ENCODE results near the gene EBPL. TPM values are rescaled to one million over a fixed set of nuclear protein-coding genes. Genes with fewer than 3 reads are reported as not detected.

EBPL gene
- total RNA-seq, 5 donors from 2014 or later (not counting 1 experiment from before 2014, with no cell fraction given): 15.7 to 32.3 (median 22.7) TPM

- ATAC-seq (replicated peaks in 1 of 4): no peak
- peaks cover 5 to 18% (median 7%) of the 10 kb centered on the region in 3 donors for H3K4me1 Mint-ChIP-seq
- no peaks in the 10 kb centered on the region for H3K9me3 Mint-ChIP-seq
Observed at GRCh38 chr13:49678191-49678914, 12.9 kb downstream of the EBPL start.

GRCh38 chr13:49676581-49677298, 14.5 kb downstream of the EBPL start:
- ChIA-PET CTCF (interaction anchor here in 1 of 2 donors (0.5 to 0.6 kb wide), 2 partner anchors 165 to 1275 kb away, joined by 3 to 4 read pairs; no protein-coding TSS in a partner anchor), POLR2A (no interaction called here)
- DNase-seq: no peak
- Mint-ChIP-seq H3K27me3 (no peaks in the 10 kb centered on the region), H3K27ac (no peak overlapping the region), H3K4me3 (no peak overlapping the region), H3K9me3 (no peaks in the 10 kb centered on the region), H3K4me1 (peaks cover 0 to 10% (median 7%) of the 10 kb centered on the region in 3 donors), H3K36me3 (peaks cover 18% of the 10 kb centered on the region)
- Histone ChIP-seq H3K9me3 (no peaks in the 10 kb centered on the region), H3K4me1 (ENCODE audit: control insufficient read depth in 1 of 2, extremely low read depth in 1 of 2, insufficient read depth in 2 of 2, low read length in 2 of 2) (no peaks in the 10 kb centered on the region), H3K27me3 (replicated peaks in 1 of 2; ENCODE audit: control insufficient read depth in 2 of 2, extremely low read depth in 1 of 2, insufficient read depth in 2 of 2, low read length in 1 of 2) (no peaks in the 10 kb centered on the region), H3K27ac (ENCODE audit: low read length) (no peak overlapping the region), H3K4me3 (ENCODE audit: control insufficient read depth in 1 of 2, extremely low read depth in 1 of 2, low read length in 1 of 2) (no peak overlapping the region), H3K36me3 (ENCODE audit: control insufficient read depth in 2 of 2, extremely low read depth in 1 of 2, insufficient read depth in 1 of 2, low read length in 1 of 2) (peaks cover 0 to 2% of the 10 kb centered on the region in 2 donors)
- no peak for ATAC-seq (replicated peaks in 1 of 4)
- no CpG with 5 or more reads among the region's 6 CpGs for WGBS (ENCODE audit: insufficient coverage)

More at GRCh38 chr13:49678191-49678914, 12.9 kb downstream of the EBPL start:
- Histone ChIP-seq H3K36me3 (ENCODE audit: control insufficient read depth in 2 of 2, extremely low read depth in 1 of 2, insufficient read depth in 1 of 2, low read length in 1 of 2) (peaks cover 0 to 2% of the 10 kb centered on the region in 2 donors), H3K27me3 (replicated peaks in 1 of 2; ENCODE audit: control insufficient read depth in 2 of 2, extremely low read depth in 1 of 2, insufficient read depth in 2 of 2, low read length in 1 of 2) (no peaks in the 10 kb centered on the region), H3K27ac (ENCODE audit: low read length) (no peak overlapping the region), H3K9me3 (no peaks in the 10 kb centered on the region), H3K4me3 (ENCODE audit: control insufficient read depth in 1 of 2, extremely low read depth in 1 of 2, low read length in 1 of 2) (no peak overlapping the region), H3K4me1 (ENCODE audit: control insufficient read depth in 1 of 2, extremely low read depth in 1 of 2, insufficient read depth in 2 of 2, low read length in 2 of 2) (no peaks in the 10 kb centered on the region)
- CTCF ChIA-PET: interaction anchor here in 1 of 2 donors (0.6 kb wide), 1 partner anchor 369 kb away, joined by 5 read pairs; no protein-coding TSS in a partner anchor
- POLR2A ChIA-PET: interaction anchor here in 1 of 2 donors (1.2 kb wide), 1 partner anchor 113 kb away, joined by 4 read pairs; no protein-coding TSS in a partner anchor
- H3K27ac Mint-ChIP-seq: no peak overlapping the region
- no peak overlapping the region for H3K4me3 Mint-ChIP-seq
- WGBS (ENCODE audit: insufficient coverage): 97% methylated on average over 15 of the region's 48 CpGs
- no peak for DNase-seq
- no peaks in the 10 kb centered on the region for H3K27me3 Mint-ChIP-seq
- H3K36me3 Mint-ChIP-seq: peaks cover 18% of the 10 kb centered on the region

- no peaks in the 10 kb centered on the region for H3K27me3 ChIP-seq (replicated peaks in 1 of 2; ENCODE audit: control insufficient read depth in 2 of 2, extremely low read depth in 1 of 2, insufficient read depth in 2 of 2, low read length in 1 of 2)
- ChIA-PET POLR2A (interaction anchor here (0.6 kb wide), 3 partner anchors 73 to 119 kb away, joined by 3 to 9 read pairs (median 7); no protein-coding TSS in a partner anchor), CTCF (no interaction called here)
- Mint-ChIP-seq H3K4me1 (no peaks in the 10 kb centered on the region), H3K9me3 (no peaks in the 10 kb centered on the region), H3K36me3 (peaks cover 27% of the 10 kb centered on the region), H3K27me3 (no peaks in the 10 kb centered on the region), H3K4me3 (no peak overlapping the region), H3K27ac (no peak overlapping the region)
- ATAC-seq (replicated peaks in 1 of 4): no peak
- H3K4me3 ChIP-seq (ENCODE audit: control insufficient read depth in 1 of 2, extremely low read depth in 1 of 2, low read length in 1 of 2): no peak overlapping the region
- no peaks in the 10 kb centered on the region for H3K4me1 ChIP-seq (ENCODE audit: control insufficient read depth in 1 of 2, extremely low read depth in 1 of 2, insufficient read depth in 2 of 2, low read length in 2 of 2)
- WGBS (ENCODE audit: insufficient coverage): 84% methylated on average over 4 of the region's 5 CpGs
- H3K9me3 ChIP-seq: no peaks in the 10 kb centered on the region
- H3K27ac ChIP-seq (ENCODE audit: low read length): no peak overlapping the region
- DNase-seq: no peak
- peaks cover 0 to 16% of the 10 kb centered on the region in 2 donors for H3K36me3 ChIP-seq (ENCODE audit: control insufficient read depth in 2 of 2, extremely low read depth in 1 of 2, insufficient read depth in 1 of 2, low read length in 1 of 2)
Observed at GRCh38 chr13:49670828-49671227, 20.5 kb downstream of the EBPL start.

DNA sequence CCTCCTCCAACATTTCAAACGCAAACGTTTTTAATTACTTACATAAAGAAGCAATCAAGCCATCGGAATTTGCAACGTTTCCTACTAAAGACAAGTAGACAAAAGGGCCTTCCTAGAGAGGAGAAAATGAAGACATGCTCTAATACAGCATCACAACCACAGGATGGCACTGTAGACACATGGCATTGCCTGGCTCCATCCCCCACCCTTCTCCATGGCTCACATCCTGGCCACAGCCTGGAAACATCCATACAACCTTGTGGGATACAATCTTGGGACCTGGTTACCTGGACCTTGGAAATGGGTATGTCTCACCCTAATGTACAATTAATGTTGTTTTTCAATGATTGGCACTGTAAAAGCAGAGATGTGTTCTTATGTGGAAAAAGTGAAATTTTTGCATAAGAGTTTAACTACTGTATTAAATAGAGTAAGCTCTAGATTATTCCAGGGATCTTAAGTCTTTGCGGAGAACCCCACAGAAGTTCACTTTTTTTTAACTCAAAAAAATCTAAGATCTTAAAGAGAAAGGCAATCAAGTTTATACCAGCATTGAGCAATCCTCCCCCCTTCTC, 21.5 kb downstream of the EBPL start:
- Histone ChIP-seq H3K36me3 (ENCODE audit: control insufficient read depth in 2 of 2, extremely low read depth in 1 of 2, insufficient read depth in 1 of 2, low read length in 1 of 2) (peaks cover 0 to 16% of the 10 kb centered on the region in 2 donors), H3K27ac (ENCODE audit: low read length) (no peak overlapping the region), H3K4me3 (ENCODE audit: control insufficient read depth in 1 of 2, extremely low read depth in 1 of 2, low read length in 1 of 2) (no peak overlapping the region), H3K27me3 (replicated peaks in 1 of 2; ENCODE audit: control insufficient read depth in 2 of 2, extremely low read depth in 1 of 2, insufficient read depth in 2 of 2, low read length in 1 of 2) (no peaks in the 10 kb centered on the region), H3K9me3 (no peaks in the 10 kb centered on the region), H3K4me1 (ENCODE audit: control insufficient read depth in 1 of 2, extremely low read depth in 1 of 2, insufficient read depth in 2 of 2, low read length in 2 of 2) (no peaks in the 10 kb centered on the region)
- POLR2A ChIA-PET: interaction anchor here in 1 of 2 donors (0.6 kb wide), 1 partner anchor 40 kb away, joined by 3 read pairs; no protein-coding TSS in a partner anchor
- Mint-ChIP-seq H3K36me3 (peaks cover 25% of the 10 kb centered on the region), H3K4me3 (no peak overlapping the region), H3K27ac (no peak overlapping the region), H3K4me1 (no peaks in the 10 kb centered on the region), H3K27me3 (no peaks in the 10 kb centered on the region), H3K9me3 (no peaks in the 10 kb centered on the region)
- CTCF ChIA-PET: no interaction called here
- DNase-seq (peak in 7 of 35 experiments; percentile 4 to 48 (median 11)), ATAC-seq (replicated peaks in 1 of 4) (peak; percentile 53 to 66 (median 58))
- WGBS (ENCODE audit: insufficient coverage): 100% methylated on average over 2 of the region's 5 CpGs

GRCh38 chr13:49667773-49668172, 23.5 kb downstream of the EBPL start:
- Mint-ChIP-seq H3K27me3 (no peaks in the 10 kb centered on the region), H3K27ac (no peak overlapping the region), H3K9me3 (no peaks in the 10 kb centered on the region), H3K4me3 (no peak overlapping the region), H3K36me3 (peaks cover 26% of the 10 kb centered on the region), H3K4me1 (no peaks in the 10 kb centered on the region)
- H3K36me3 ChIP-seq (ENCODE audit: control insufficient read depth in 2 of 2, extremely low read depth in 1 of 2, insufficient read depth in 1 of 2, low read length in 1 of 2): peaks cover 3 to 21% of the 10 kb centered on the region in 2 donors
- ChIA-PET CTCF (interaction anchor here in 1 of 2 donors (0.5 kb wide), 1 partner anchor 45 kb away, joined by 4 read pairs; no protein-coding TSS in a partner anchor), POLR2A (no interaction called here)
- H3K4me1 ChIP-seq (ENCODE audit: control insufficient read depth in 1 of 2, extremely low read depth in 1 of 2, insufficient read depth in 2 of 2, low read length in 2 of 2): no peaks in the 10 kb centered on the region
- H3K4me3 ChIP-seq (ENCODE audit: control insufficient read depth in 1 of 2, extremely low read depth in 1 of 2, low read length in 1 of 2): no peak overlapping the region
- DNase-seq (no peak), ATAC-seq (replicated peaks in 1 of 4) (no peak)
- H3K9me3 ChIP-seq: no peaks in the 10 kb centered on the region
- WGBS (ENCODE audit: insufficient coverage): 90% methylated on average over 2 of the region's 2 CpGs
- H3K27ac ChIP-seq (ENCODE audit: low read length): no peak overlapping the region
- H3K27me3 ChIP-seq (replicated peaks in 1 of 2; ENCODE audit: control insufficient read depth in 2 of 2, extremely low read depth in 1 of 2, insufficient read depth in 2 of 2, low read length in 1 of 2): no peaks in the 10 kb centered on the region

DNA sequence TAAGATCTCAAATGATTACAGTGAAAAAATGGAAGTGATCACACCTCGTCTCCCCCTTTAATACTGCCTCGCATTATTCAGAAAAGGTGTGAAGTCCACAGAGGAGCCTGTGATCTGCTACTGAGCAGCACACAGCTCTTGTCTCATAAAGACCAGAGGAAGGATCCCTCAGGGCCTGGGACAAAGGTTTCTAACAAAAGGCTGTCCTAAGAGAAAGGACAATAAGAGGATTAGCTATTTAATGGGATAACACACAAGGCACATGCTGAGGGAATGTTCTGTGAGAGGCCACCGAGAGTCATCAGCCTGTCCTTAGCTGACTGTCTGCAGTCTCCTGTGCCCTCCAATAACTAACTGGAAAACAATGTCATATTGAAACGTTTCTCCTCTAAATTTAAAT, 26.7 kb downstream of the EBPL start:
- no peak for DNase-seq
- Histone ChIP-seq H3K9me3 (no peaks in the 10 kb centered on the region), H3K4me3 (ENCODE audit: control insufficient read depth in 1 of 2, extremely low read depth in 1 of 2, low read length in 1 of 2) (no peak overlapping the region), H3K4me1 (ENCODE audit: control insufficient read depth in 1 of 2, extremely low read depth in 1 of 2, insufficient read depth in 2 of 2, low read length in 2 of 2) (no peaks in the 10 kb centered on the region), H3K27me3 (replicated peaks in 1 of 2; ENCODE audit: control insufficient read depth in 2 of 2, extremely low read depth in 1 of 2, insufficient read depth in 2 of 2, low read length in 1 of 2) (no peaks in the 10 kb centered on the region), H3K27ac (ENCODE audit: low read length) (no peak overlapping the region), H3K36me3 (ENCODE audit: control insufficient read depth in 2 of 2, extremely low read depth in 1 of 2, insufficient read depth in 1 of 2, low read length in 1 of 2) (peaks cover 9 to 26% of the 10 kb centered on the region in 2 donors)
- Mint-ChIP-seq H3K36me3 (peaks cover 43% of the 10 kb centered on the region), H3K4me1 (no peaks in the 10 kb centered on the region), H3K9me3 (no peaks in the 10 kb centered on the region), H3K4me3 (no peak overlapping the region), H3K27me3 (no peaks in the 10 kb centered on the region), H3K27ac (no peak overlapping the region)
- ChIA-PET CTCF (interaction anchor here in 1 of 2 donors (0.5 kb wide), 1 partner anchor 90 kb away, joined by 3 read pairs; no protein-coding TSS in a partner anchor), POLR2A (no interaction called here)
- WGBS (ENCODE audit: insufficient coverage): no CpG with 5 or more reads among the region's 4 CpGs
- ATAC-seq (replicated peaks in 1 of 4): no peak

All from T-cell (primary cell).